ENCODE measurements around the gene ADRB2. TPM values are rescaled to one million over a fixed set of nuclear protein-coding genes. Genes with fewer than 3 reads are reported as not detected.

ADRB2 gene
- total and polyA plus RNA-seq, 10 of the 15 experiments (the other 5 are each of a cell fraction or from before 2014, with no cell fraction given) = 0.03 to 0.34 (median 0.18) TPM; not detected in 1

DNA sequence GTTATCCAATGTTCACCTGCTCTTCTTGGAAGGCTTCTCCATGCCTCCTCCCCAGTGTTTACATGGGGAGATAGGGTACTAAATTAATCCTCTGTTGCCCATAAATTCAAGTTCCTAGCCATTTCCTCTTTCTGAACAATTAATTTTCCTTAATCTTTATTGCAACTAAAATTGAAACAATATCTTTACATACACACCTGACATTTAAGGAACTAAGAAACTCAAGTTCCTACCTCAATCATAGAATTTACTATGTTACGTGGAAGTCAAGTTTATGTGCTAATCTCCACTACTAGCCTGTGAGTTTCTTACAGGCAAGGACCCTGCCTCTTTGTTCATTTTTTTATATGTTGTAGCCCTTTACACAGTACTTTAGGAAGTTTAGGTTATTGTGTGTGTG is 10.1 kb upstream of the ADRB2 start:
- 43% methylated on average over 1 of the region's 1 CpG for WGBS (ENCODE audit: insufficient coverage, insufficient replicate concordance, low lambda C conversion rate, missing lambda C conversion rate)
- ATAC-seq = peak; percentile 36; the same call in 1 of the 3 replicates
- H3K36me3 ChIP-seq (ENCODE audit: control insufficient read depth in 2 of 2, insufficient read depth in 2 of 2, low read length in 1 of 2) = no peaks in the 10 kb centered on the region
- CTCF ChIA-PET = no interaction called here
- H4K20me1 ChIP-seq (ENCODE audit: control insufficient read depth, insufficient read depth) = no peaks in the 10 kb centered on the region
- H2AFZ ChIP-seq (ENCODE audit: control insufficient read depth, low read depth, low read length) = no peak overlapping the region
- DNase-seq (ENCODE audit: low read depth, low spot score) = no peak
- SMC1A ChIA-PET (ENCODE audit: uncharacterized antibody, unreplicated experiment) = interaction anchor here (0.9 to 1.7 kb wide), 4 partner anchors 14 to 72 kb away, joined by 3 to 5 read pairs (median 3); no protein-coding TSS in a partner anchor
- intact Hi-C loops (cut with micrococcal nuclease; ENCODE audit: unreplicated experiment) = no loop called here
- BruUV-seq (replicated peaks) = no TSS peak
- H3K27me3 ChIP-seq (replicated peaks in 1 of 2; ENCODE audit: control insufficient read depth in 2 of 2, insufficient read depth in 2 of 2, low read length in 1 of 2) = no peaks in the 10 kb centered on the region
- H3K4me3 ChIP-seq = no peak overlapping the region
- no peak for FAIRE-seq
- RAD21 ChIA-PET (ENCODE audit: unreplicated experiment) = no interaction called here
- no peak overlapping the region for H3K4me2 ChIP-seq (ENCODE audit: control insufficient read depth, insufficient read depth)
- POLR2A ChIA-PET = no interaction called here
- no peak overlapping the region for H3K9ac ChIP-seq (ENCODE audit: control insufficient read depth, insufficient read depth, low read length)
- H3K9me3 ChIP-seq (replicated peaks; ENCODE audit: control insufficient read depth, insufficient read depth, low read length) = no peaks in the 10 kb centered on the region
- TF ChIP-seq CEBPB (IDR thresholded peaks at IDR 0.05; ENCODE audit: borderline replicate concordance in 1 of 2, low read depth in 2 of 2, low read length in 2 of 2) = no peak
- TF ChIP-seq, protein P1, sequence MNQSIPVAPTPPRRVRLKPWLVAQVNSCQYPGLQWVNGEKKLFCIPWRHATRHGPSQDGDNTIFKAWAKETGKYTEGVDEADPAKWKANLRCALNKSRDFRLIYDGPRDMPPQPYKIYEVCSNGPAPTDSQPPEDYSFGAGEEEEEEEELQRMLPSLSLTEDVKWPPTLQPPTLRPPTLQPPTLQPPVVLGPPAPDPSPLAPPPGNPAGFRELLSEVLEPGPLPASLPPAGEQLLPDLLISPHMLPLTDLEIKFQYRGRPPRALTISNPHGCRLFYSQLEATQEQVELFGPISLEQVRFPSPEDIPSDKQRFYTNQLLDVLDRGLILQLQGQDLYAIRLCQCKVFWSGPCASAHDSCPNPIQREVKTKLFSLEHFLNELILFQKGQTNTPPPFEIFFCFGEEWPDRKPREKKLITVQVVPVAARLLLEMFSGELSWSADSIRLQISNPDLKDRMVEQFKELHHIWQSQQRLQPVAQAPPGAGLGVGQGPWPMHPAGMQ (IDR thresholded peaks at IDR 0.05; ENCODE audit: borderline replicate concordance) = no peak
- TF ChIP-seq CHD2 (IDR thresholded peaks at IDR 0.05; ENCODE audit: borderline replicate concordance, low read depth, low read length) = no peak
- no peak for TF ChIP-seq ZNF274 (IDR thresholded peaks at IDR 0.05; ENCODE audit: insufficient read depth, insufficient read length)
- TF ChIP-seq, protein P2, sequence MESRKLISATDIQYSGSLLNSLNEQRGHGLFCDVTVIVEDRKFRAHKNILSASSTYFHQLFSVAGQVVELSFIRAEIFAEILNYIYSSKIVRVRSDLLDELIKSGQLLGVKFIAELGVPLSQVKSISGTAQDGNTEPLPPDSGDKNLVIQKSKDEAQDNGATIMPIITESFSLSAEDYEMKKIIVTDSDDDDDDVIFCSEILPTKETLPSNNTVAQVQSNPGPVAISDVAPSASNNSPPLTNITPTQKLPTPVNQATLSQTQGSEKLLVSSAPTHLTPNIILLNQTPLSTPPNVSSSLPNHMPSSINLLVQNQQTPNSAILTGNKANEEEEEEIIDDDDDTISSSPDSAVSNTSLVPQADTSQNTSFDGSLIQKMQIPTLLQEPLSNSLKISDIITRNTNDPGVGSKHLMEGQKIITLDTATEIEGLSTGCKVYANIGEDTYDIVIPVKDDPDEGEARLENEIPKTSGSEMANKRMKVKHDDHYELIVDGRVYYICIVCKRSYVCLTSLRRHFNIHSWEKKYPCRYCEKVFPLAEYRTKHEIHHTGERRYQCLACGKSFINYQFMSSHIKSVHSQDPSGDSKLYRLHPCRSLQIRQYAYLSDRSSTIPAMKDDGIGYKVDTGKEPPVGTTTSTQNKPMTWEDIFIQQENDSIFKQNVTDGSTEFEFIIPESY (IDR thresholded peaks at IDR 0.05) = no peak
- no peak for TF ChIP-seq TARDBP (IDR thresholded peaks at IDR 0.05; ENCODE audit: borderline replicate concordance)
- no peak for TF ChIP-seq SMARCA5 (IDR thresholded peaks at IDR 0.05)
- no peak for TF ChIP-seq CHD4 (IDR thresholded peaks at IDR 0.05)
- TF ChIP-seq, protein P3, sequence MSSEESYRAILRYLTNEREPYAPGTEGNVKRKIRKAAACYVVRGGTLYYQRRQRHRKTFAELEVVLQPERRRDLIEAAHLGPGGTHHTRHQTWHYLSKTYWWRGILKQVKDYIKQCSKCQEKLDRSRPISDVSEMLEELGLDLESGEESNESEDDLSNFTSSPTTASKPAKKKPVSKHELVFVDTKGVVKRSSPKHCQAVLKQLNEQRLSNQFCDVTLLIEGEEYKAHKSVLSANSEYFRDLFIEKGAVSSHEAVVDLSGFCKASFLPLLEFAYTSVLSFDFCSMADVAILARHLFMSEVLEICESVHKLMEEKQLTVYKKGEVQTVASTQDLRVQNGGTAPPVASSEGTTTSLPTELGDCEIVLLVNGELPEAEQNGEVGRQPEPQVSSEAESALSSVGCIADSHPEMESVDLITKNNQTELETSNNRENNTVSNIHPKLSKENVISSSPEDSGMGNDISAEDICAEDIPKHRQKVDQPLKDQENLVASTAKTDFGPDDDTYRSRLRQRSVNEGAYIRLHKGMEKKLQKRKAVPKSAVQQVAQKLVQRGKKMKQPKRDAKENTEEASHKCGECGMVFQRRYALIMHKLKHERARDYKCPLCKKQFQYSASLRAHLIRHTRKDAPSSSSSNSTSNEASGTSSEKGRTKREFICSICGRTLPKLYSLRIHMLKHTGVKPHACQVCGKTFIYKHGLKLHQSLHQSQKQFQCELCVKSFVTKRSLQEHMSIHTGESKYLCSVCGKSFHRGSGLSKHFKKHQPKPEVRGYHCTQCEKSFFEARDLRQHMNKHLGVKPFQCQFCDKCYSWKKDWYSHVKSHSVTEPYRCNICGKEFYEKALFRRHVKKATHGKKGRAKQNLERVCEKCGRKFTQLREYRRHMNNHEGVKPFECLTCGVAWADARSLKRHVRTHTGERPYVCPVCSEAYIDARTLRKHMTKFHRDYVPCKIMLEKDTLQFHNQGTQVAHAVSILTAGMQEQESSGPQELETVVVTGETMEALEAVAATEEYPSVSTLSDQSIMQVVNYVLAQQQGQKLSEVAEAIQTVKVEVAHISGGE (CRISPR knock-in tag; IDR thresholded peaks at IDR 0.05) = no peak
- no peak for TF ChIP-seq RELA (IDR thresholded peaks at IDR 0.05; ENCODE audit: borderline replicate concordance, partially characterized antibody)
- no peak for TF ChIP-seq KDM1A (IDR thresholded peaks at IDR 0.05; ENCODE audit: borderline replicate concordance)
- TF ChIP-seq, protein P4, sequence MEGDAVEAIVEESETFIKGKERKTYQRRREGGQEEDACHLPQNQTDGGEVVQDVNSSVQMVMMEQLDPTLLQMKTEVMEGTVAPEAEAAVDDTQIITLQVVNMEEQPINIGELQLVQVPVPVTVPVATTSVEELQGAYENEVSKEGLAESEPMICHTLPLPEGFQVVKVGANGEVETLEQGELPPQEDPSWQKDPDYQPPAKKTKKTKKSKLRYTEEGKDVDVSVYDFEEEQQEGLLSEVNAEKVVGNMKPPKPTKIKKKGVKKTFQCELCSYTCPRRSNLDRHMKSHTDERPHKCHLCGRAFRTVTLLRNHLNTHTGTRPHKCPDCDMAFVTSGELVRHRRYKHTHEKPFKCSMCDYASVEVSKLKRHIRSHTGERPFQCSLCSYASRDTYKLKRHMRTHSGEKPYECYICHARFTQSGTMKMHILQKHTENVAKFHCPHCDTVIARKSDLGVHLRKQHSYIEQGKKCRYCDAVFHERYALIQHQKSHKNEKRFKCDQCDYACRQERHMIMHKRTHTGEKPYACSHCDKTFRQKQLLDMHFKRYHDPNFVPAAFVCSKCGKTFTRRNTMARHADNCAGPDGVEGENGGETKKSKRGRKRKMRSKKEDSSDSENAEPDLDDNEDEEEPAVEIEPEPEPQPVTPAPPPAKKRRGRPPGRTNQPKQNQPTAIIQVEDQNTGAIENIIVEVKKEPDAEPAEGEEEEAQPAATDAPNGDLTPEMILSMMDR (IDR thresholded peaks at IDR 0.05 in 2 of 3, conservative IDR thresholded peaks at IDR 0.05 in 1 of 3; ENCODE audit: control insufficient read depth in 2 of 3, extremely low read depth in 1 of 3, insufficient read depth in 1 of 3, low read depth in 3 of 3, low read length in 3 of 3) = no peak
- no peaks in the 10 kb centered on the region for H3K79me2 ChIP-seq (ENCODE audit: control insufficient read depth, insufficient read depth, low read length)
- H3K4me1 ChIP-seq (ENCODE audit: control insufficient read depth, insufficient read depth, low read length) = peaks cover 5% of the 10 kb centered on the region
- in situ Hi-C loops (cut with MboI) = no loop called here
- no peak overlapping the region for H3K27ac ChIP-seq (ENCODE audit: control insufficient read depth, insufficient read depth)

Measured in GM12878 (cell line).